Activated CD4-positive, CD25-positive, alpha-beta regulatory T cell treated with anti-CD3 and anti-CD28 coated beads, Interleukin-2, amount 50 U/mL, for 16 hours (primary cell): ENCODE measurements around the gene RSPO4.
"Not testable (repeated sequence)": the region's sequence is repeated elsewhere in the genome, so short reads cannot be mapped to it uniquely, and the experiment has no call there.

Source experiments
- DNase-seq: peaks from one replicate; pipeline ENCODE4 v3.0.0-alpha.2; 2020; ENCODE audit warnings: low read depth, low spot score

RSPO4 gene

GRCh38 chr20:1003920-1004697 is 2.0 kb upstream of the RSPO4 start:
- no peak for DNase-seq

DNA sequence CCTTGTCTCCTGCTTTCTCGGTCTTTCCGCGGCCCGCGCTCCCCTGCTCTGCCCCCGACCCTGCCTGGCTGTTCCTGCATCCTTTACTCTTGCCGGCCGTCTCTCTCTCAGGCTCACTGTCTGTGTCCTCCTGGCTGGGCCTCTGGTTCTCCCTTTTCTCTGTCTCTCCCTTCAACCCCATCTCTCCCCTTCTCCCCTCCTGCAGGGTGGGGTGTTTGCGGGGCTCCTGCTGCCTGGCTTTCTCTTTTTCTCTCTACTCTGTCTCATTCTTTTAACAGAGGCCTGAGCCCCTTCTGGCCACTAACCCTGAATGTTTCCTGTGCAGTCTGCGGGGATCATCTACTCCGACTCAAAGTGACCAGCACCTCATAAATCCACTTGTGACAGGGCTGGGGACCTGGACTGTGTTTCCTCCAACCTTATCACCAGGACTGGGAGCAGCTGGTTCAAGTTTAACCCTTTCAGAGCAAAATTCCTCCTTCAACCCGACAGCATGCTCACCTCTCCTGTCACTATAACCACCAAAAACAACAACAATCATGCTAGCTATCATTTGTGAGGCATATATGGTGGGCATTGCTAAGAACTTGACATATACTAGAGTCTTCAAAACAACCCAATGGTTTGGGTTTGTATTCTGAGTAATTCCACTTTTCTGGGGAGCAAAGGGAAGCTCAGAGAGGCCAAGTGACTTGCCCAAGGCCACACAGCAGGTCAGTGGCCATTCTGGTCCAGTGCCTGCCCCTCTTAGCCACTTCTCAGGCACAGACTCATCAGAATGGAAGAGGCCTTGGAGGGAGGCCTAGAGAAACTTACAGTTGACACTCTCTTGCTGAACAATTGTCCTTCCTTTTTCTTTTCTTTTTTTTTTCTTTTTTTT is 811 bp upstream of the RSPO4 start:
- no peak for DNase-seq

DNA sequence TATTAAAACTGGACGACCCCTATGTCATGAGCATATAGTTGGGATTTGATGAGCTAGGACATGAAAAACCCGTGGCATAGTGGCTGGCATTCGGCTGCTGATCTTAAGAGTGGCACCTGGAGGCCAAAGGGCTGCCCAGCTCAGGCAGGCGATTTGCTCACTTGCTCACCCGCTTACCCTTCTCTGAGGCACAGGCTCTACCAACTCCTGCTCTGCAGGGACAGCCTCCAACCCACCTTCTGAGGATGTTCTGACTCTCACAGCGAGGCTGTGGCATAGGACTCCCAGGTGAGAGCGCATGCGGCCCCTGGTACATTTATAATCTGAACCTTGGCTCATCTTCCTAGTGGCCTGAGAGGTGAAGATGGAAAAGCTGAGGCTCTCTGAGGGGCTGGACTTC is 995 bp downstream of the RSPO4 start:
- no peak for DNase-seq

- DNase-seq, result no peak
Observed at GRCh38 chr20:998231-998830, 3.8 kb downstream of the RSPO4 start.

DNA sequence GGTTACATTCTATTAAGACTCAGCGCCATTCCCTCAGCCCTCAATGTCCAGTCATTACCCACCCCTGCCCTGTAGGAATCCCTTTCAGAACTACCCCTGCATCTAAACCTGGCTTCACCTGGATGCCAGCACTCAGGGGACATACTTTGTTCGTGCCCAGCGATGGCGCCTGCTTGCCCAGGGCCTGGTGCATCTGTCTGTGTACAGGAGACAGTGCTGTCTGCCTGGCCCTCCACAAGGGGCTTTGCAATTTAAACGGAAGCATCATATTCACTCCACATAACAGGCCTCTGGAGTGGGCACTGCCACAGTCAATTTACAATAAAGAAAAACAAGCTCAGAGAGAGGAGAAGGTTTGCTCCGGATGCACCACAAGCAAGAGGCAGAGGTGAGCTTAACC is 4.6 kb downstream of the RSPO4 start:
- no peak for DNase-seq

DNA sequence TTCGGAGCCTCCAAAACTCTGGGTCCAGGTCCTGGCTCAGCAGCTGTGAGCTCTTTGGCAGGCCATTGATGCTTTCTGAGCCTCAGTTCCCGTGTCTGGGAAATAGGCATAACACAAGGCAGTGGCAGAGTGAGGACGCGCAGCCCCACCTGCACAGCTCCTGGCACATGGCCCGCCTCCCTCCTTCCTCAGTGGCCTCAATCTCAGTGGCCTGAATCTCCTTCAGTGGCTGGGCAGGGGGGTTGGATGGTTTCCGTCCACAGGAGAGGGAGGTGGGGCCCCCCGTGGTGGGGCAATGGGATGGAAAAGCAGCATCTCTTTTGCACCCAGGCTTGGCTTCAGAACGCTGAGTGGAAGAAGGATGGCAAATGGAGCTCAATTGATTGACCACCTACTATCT is 5.1 kb downstream of the RSPO4 start:
- no peak for DNase-seq

DNA sequence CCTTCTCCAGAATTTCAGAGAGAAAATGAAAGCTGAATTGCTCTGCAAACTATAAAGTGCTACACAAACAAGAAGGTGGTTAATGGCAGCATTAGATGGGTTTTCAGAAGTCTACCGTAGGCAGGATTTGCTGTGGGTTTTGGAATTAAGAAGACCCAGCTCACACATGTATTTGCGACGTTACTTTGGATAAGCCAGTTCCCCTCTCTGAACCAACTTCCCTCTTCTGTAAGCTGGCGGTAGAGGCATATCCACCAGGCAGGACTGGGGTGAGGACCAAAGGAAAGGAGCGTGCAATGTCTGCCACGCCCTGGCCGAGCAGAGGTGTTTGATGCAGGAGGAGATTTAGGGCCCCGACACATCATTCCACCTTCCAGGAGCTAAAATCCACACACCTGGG is 6.9 kb downstream of the RSPO4 start:
- DNase-seq, result no peak

GRCh38 chr20:992801-993535 is 9.1 kb downstream of the RSPO4 start:
- no peak for DNase-seq

DNA sequence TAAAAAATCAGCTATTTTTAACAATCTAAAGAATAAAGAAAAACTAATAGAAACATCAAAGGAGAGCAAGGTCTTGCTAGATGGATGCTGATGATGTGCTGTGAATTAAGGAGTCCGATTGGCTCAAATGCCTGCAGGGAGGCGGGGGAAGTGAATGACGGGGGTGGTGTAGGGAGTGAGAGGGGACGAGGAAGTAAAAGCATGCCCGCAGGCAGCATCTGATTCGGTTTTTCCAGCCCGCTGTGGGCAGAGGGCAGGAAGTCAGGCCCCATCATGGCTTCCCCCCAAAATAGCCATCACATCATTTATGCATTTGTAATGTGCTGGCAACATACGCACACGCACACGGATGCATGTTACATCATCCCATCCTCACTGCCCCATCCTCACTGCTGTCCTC is 10.3 kb downstream of the RSPO4 start:
- no peak for DNase-seq

- no peak for DNase-seq
Observed at GRCh38 chr20:990293-990959, 11.7 kb downstream of the RSPO4 start.

GRCh38 chr20:988272-988671 is 13.8 kb downstream of the RSPO4 start:
- DNase-seq, result no peak

DNA sequence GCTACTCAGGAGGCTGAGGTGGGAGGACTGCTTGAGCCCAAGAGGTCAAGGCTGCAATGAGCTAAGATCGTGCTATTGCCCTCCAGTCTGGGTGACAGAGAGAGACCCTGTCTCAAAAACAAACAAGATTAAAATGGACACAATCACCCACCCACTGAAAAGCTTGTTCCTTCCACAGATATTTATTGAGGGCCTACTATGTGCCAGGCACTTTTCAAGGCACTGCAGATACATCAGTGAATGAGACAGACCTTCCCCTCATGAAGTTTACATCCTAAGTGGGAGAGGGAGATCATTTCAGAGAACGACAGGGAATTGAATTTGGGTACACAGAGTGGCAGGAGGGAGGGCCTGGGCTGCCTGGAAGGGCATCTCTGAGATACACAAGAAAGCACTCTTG is 14.4 kb downstream of the RSPO4 start:
- no peak for DNase-seq

DNA sequence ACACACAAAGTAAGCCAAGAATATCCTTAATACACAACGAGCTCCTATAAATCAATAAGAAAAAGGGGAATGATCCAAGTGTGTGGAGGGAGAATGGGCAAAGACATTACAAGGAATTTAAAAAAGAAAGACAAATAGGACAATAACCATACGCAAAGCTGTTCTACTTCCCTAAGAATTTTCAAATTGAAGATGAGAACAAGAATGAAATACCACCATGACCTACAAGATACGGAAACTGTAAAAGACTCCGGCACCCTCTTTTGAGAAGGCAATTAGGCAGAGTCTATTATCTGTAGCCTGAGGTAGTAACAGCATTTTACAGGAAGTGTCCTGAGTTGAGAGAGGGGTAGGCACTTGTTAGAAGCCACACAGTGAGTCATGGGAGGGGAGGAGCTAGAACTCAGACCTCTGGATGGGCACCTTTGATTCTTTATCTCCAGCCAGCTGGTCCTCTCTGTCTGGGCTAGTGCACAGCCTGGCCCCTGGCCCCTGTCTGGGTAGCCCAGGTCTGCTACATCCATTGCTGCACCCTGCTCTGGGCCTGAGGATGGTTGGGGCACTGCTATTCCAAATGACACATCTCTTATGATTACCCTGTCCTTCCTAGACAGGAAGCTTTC is 15.3 kb downstream of the RSPO4 start:
- no peak for DNase-seq

- DNase-seq, result not testable (repeated sequence)
Observed at GRCh38 chr20:984994-985393, 17.1 kb downstream of the RSPO4 start.

- no peak for DNase-seq
Observed at GRCh38 chr20:982754-983153, 19.4 kb downstream of the RSPO4 start.

DNA sequence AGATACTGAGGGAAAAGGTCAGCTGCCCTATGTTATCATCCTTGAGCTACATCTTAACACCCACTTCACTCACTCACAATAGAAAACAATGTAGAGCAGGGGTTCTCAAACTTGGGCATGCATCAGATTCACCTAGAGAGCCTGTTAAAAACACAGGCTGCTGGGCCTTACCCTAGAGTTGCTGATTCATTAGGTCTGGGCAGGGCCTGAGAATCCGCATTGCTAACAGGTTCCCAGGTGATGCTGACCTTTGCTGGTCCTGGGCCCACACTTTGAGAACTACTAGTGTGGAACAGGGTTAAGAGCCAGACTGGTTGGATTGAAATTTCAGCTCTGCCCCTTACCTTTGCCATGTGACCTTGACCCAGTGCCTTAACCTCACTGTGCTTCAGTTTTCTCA is 25.1 kb downstream of the RSPO4 start:
- DNase-seq, result no peak

- DNase-seq, result no peak
Observed at GRCh38 chr20:976033-976432, 26.1 kb downstream of the RSPO4 start.

DNA sequence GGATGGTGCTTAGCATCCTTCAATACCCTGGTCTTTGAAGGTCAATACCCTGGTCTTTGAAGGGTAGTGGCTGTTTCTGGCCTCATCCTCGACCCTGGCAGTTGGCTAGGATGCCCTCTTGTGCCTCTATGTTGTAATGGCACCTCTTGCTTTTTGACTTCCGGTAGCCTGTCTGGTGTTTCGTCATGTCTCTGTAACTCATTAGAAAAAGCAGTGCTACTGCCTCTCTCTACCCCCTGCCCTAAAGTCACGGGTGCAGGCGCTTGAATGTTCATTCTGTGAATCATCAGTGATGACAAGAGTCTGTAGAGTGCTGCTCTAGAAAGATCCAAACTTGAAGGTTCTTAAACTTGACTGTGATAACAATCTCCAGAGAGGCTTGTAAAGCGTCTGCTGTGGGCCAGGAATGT is 28.3 kb downstream of the RSPO4 start:
- no peak for DNase-seq

- DNase-seq, result no peak
Observed at GRCh38 chr20:972256-972655, 29.9 kb downstream of the RSPO4 start.

DNA sequence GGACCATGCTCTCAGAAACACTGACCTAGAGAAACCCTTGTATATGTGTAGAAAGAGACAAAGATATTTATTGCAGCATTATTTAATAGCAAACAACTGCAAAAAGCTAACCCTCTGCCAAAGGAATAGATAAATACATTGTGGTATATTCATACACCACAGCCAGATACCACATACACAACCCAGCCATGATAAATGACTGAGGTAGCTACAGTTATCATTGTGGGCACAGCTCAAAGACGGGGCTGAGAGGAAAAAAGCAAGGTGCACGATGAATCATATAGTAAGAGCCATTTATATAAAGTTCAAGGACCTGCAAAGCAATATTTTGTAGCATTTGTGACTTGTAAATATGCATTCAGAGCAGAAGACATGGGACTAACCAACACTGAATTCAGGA is 30.8 kb downstream of the RSPO4 start:
- DNase-seq, result no peak

- DNase-seq, result no peak
Observed at GRCh38 chr20:969868-970267, 32.2 kb downstream of the RSPO4 start.
